Caco-2 (cell line): ENCODE results near the gene TAC4. TPM values are rescaled to one million over a fixed set of nuclear protein-coding genes. Genes with fewer than 3 reads are reported as not detected.

Experiments
- BruUV-seq: library from RNA; stranded (reverse); fragments of 400-500 nt; replicated peaks from 2 replicates; lab custom pipeline; 2021; lab: Mats Ljungman, UMichigan
- CTCF ChIA-PET: fragments of 300-600 bp; sonication (Branson Sonifier 250); formaldehyde crosslinking; loops from one replicate; lab custom pipeline; 2022; ENCODE audit warnings: antibody characterized with exemption; lab: Charles Lee
- POLR2A ChIA-PET: fragments of 300-600 bp; sonication (Branson Sonifier 250); formaldehyde crosslinking; loops from one replicate; lab custom pipeline; 2022; ENCODE audit warnings: antibody characterized with exemption; lab: Charles Lee
- DNase-seq, 2 experiments: peaks; one replicate each; pipeline versions ENCODE4 v3.0.0 to v3.0.0-alpha.2; 2020 to 2022
- H3K27me3 ChIP-seq: replicated peaks from 2 replicates; pipeline ENCODE4 v1.6.0; 2011; ENCODE audit warnings: low read length; ENCODE audit not compliant: control insufficient read depth, insufficient read depth
- H3K36me3 ChIP-seq: 2 replicates; pipeline ENCODE4 v1.5.1; 2011; ENCODE audit warnings: low read length; ENCODE audit not compliant: control insufficient read depth, insufficient read depth
- H3K4me1 ChIP-seq: fragments of 250-450 bp; sonication (Bioruptor Pico); 2 replicates; pipeline ENCODE4 v1.5.1; 2020; ENCODE audit warnings: mild to moderate bottlenecking
- H3K4me3 ChIP-seq: 2 replicates; pipeline ENCODE4 v1.5.1; 2011; ENCODE audit warnings: low read depth, mild to moderate bottlenecking, control low read depth, low read length
- H3K9me3 ChIP-seq: fragments of 250-450 bp; sonication (Bioruptor Pico); 2 replicates; pipeline ENCODE4 v1.5.1; 2020; ENCODE audit warnings: mild to moderate bottlenecking, moderate library complexity
- H3K27ac Mint-ChIP-seq: one replicate; pipeline ENCODE4 v1.8.0; 2022; ENCODE audit warnings: mixed read lengths; ENCODE audit not compliant: unreplicated experiment
- H3K27me3 Mint-ChIP-seq: one replicate; pipeline ENCODE4 v1.8.0; 2022; ENCODE audit warnings: mixed read lengths; ENCODE audit not compliant: insufficient read depth, unreplicated experiment
- H3K36me3 Mint-ChIP-seq: one replicate; pipeline ENCODE4 v1.8.0; 2022; ENCODE audit warnings: mild to moderate bottlenecking, mixed read lengths; ENCODE audit not compliant: insufficient read depth, unreplicated experiment
- H3K4me1 Mint-ChIP-seq: one replicate; pipeline ENCODE4 v1.8.0; 2022; ENCODE audit warnings: low read depth, mixed read lengths; ENCODE audit not compliant: unreplicated experiment
- H3K4me3 Mint-ChIP-seq: one replicate; pipeline ENCODE4 v1.8.0; 2022; ENCODE audit warnings: mild to moderate bottlenecking, moderate library complexity, mixed read lengths; ENCODE audit not compliant: unreplicated experiment
- H3K9me3 Mint-ChIP-seq: one replicate; pipeline ENCODE4 v1.8.0; 2022; ENCODE audit warnings: mixed read lengths; ENCODE audit not compliant: unreplicated experiment
- CTCF ChIP-seq, 2 experiments: fragments of 200-600 bp in 1 of 2; IDR thresholded peaks; 1 replicate in 1 of 2; 2 replicates in 1 of 2; pipeline versions ENCODE4 v1.5.1 to v1.8.0; 2011 to 2022; ENCODE audit warnings: antibody characterized with exemption in 1 of 2, control low read depth in 1 of 2, inconsistent platforms in 1 of 2, low read depth in 1 of 2, low read length in 1 of 2, mild to moderate bottlenecking in 1 of 2, moderate library complexity in 1 of 2; ENCODE audit not compliant: insufficient read depth in 1 of 2, severe bottlenecking in 1 of 2, unreplicated experiment in 1 of 2
- intact Hi-C: fragments of 100-400 bp; cut with micrococcal nuclease; formaldehyde crosslinking; loops from one replicate; pipeline ENCODE4 v1.10.0; 2022; ENCODE audit not compliant: unreplicated experiment
- total RNA-seq: library from RNA; stranded (reverse); gene quantifications from 2 replicates; pipeline ENCODE4 v1.2.3, GENCODE V29; 2022

TAC4 gene
- total RNA-seq, 1 experiment from 2014 or later: 17.1 TPM

GRCh38 chr17:49889500-49889899, 41.6 kb upstream of the TAC4 start:
- Histone ChIP-seq H3K27me3 (no peaks in the 10 kb centered on the region), H3K4me3 (no peak overlapping the region), H3K4me1 (peaks cover 83% of the 10 kb centered on the region), H3K36me3 (no peaks in the 10 kb centered on the region), H3K9me3 (no peaks in the 10 kb centered on the region)
- Mint-ChIP-seq H3K9me3 (no peaks in the 10 kb centered on the region), H3K4me3 (peak overlapping the region; percentile 13), H3K36me3 (peaks cover 13% of the 10 kb centered on the region), H3K27ac (peak overlapping the region; percentile 96), H3K27me3 (no peaks in the 10 kb centered on the region), H3K4me1 (peaks cover 74% of the 10 kb centered on the region)
- ChIA-PET POLR2A (interaction anchor here (0.5 to 1.1 kb wide), 2 partner anchors 9 to 258 kb away, joined by 3 to 4 read pairs; no protein-coding TSS in a partner anchor), CTCF (interaction anchor here (0.5 to 2.7 kb wide), 8 partner anchors 9 to 409 kb away, joined by 3 to 19 read pairs (median 3); partner anchors contain the start of gene SLC35B1)
- TF ChIP-seq CTCF (IDR thresholded peaks at IDR 0.05; ENCODE audit: insufficient read depth in 1 of 2, low read depth in 1 of 2, low read length in 1 of 2, severe bottlenecking in 1 of 2, unreplicated experiment in 1 of 2): no peak
- no TSS peak for BruUV-seq
- intact Hi-C loops: no loop called here
- DNase-seq: peak; percentile 81 to 93

- CTCF ChIA-PET: interaction anchor here (1.2 to 2.2 kb wide), 5 partner anchors 11 to 235 kb away, joined by 3 to 20 read pairs (median 6); no protein-coding TSS in a partner anchor
- Histone ChIP-seq H3K36me3 (no peaks in the 10 kb centered on the region), H3K27me3 (no peaks in the 10 kb centered on the region), H3K4me3 (no peak overlapping the region), H3K4me1 (peaks cover 85% of the 10 kb centered on the region), H3K9me3 (no peaks in the 10 kb centered on the region)
- peaks cover 13% of the 10 kb centered on the region for H3K36me3 Mint-ChIP-seq
- TF ChIP-seq CTCF (IDR thresholded peaks at IDR 0.05; ENCODE audit: insufficient read depth in 1 of 2, low read depth in 1 of 2, low read length in 1 of 2, severe bottlenecking in 1 of 2, unreplicated experiment in 1 of 2): no peak
- BruUV-seq: TSS peak; percentile 82
- no peaks in the 10 kb centered on the region for H3K9me3 Mint-ChIP-seq
- H3K27ac Mint-ChIP-seq: peak overlapping the region; percentile 96
- POLR2A ChIA-PET: interaction anchor here (0.7 to 1.0 kb wide), 2 partner anchors 124 kb away, joined by 3 read pairs; partner anchors contain the start of gene FAM117A
- peaks cover 76% of the 10 kb centered on the region for H3K4me1 Mint-ChIP-seq
- no peak for DNase-seq
- intact Hi-C loops: loop anchor here (1.0 kb wide), 3 partner anchors 11 to 80 kb away; no protein-coding TSS in a partner anchor
- no peaks in the 10 kb centered on the region for H3K27me3 Mint-ChIP-seq
- H3K4me3 Mint-ChIP-seq: peak overlapping the region; percentile 59
Measured at GRCh38 chr17:49887744-49888360, 40.0 kb upstream of the TAC4 start.

- Histone ChIP-seq H3K9me3 (no peaks in the 10 kb centered on the region), H3K4me3 (no peak overlapping the region), H3K36me3 (no peaks in the 10 kb centered on the region), H3K4me1 (peaks cover 90% of the 10 kb centered on the region), H3K27me3 (no peaks in the 10 kb centered on the region)
- no peak for TF ChIP-seq CTCF (IDR thresholded peaks at IDR 0.05; ENCODE audit: insufficient read depth in 1 of 2, low read depth in 1 of 2, low read length in 1 of 2, severe bottlenecking in 1 of 2, unreplicated experiment in 1 of 2)
- intact Hi-C loops: loop anchor here (1.0 kb wide), 3 partner anchors 12 to 81 kb away; no protein-coding TSS in a partner anchor
- DNase-seq: peak; percentile 100
- ChIA-PET CTCF (interaction anchor here (0.6 to 2.2 kb wide), 17 partner anchors 9 to 313 kb away, joined by 3 to 20 read pairs (median 4); partner anchors contain the start of gene PPP1R9B), POLR2A (interaction anchor here (0.6 to 1.0 kb wide), 7 partner anchors 12 to 339 kb away, joined by 3 to 7 read pairs (median 4); no protein-coding TSS in a partner anchor)
- Mint-ChIP-seq H3K4me1 (peaks cover 74% of the 10 kb centered on the region), H3K9me3 (no peaks in the 10 kb centered on the region), H3K4me3 (peak overlapping the region; percentile 59), H3K27ac (peak overlapping the region; percentile 96), H3K36me3 (peaks cover 13% of the 10 kb centered on the region), H3K27me3 (no peaks in the 10 kb centered on the region)
- BruUV-seq: no TSS peak
Measured at GRCh38 chr17:49887086-49887743, 39.3 kb upstream of the TAC4 start.
